Measurements from ENCODE around the gene SIK3. TPM values are rescaled to one million over a fixed set of nuclear protein-coding genes. Genes with fewer than 3 reads are reported as not detected.
"Not testable (repeated sequence)": the region's sequence is repeated elsewhere in the genome, so short reads cannot be mapped to it uniquely, and the experiment has no call there.

SIK3 gene
- total RNA-seq, 2 experiments from 2014 or later: 81.4 to 86.1 TPM

GRCh38 chr11:117122556-117122955, 24.3 kb upstream of the SIK3 start:
- no peaks in the 10 kb centered on the region for H3K4me1 ChIP-seq (ENCODE audit: insufficient read depth, low read length)
- no peaks in the 10 kb centered on the region for H3K9me3 ChIP-seq (ENCODE audit: control insufficient read depth in 1 of 2, insufficient read depth in 1 of 2, low read length in 2 of 2)
- TF ChIP-seq CTCF (IDR thresholded peaks at IDR 0.05): no peak
- no peaks in the 10 kb centered on the region for H3K36me3 ChIP-seq (ENCODE audit: insufficient read depth, low read length)
- no peaks in the 10 kb centered on the region for H3K36me3 Mint-ChIP-seq (ENCODE audit: low read depth)
- H3K4me3 ChIP-seq (ENCODE audit: low read length): no peak overlapping the region
- CTCF ChIA-PET: no interaction called here
- no peak overlapping the region for H3K27ac ChIP-seq (ENCODE audit: low read depth in 1 of 2, low read length in 2 of 2)
- H3K4me3 Mint-ChIP-seq: no peak overlapping the region
- H3K27me3 Mint-ChIP-seq: no peaks in the 10 kb centered on the region
- intact Hi-C loops (cut with DNase I, micrococcal nuclease): no loop called here
- DNase-seq: no peak
- no peaks in the 10 kb centered on the region for H3K9me3 Mint-ChIP-seq
- no peak overlapping the region for H3K27ac Mint-ChIP-seq
- H3K4me1 Mint-ChIP-seq (ENCODE audit: low read depth): no peaks in the 10 kb centered on the region
- no peaks in the 10 kb centered on the region for H3K27me3 ChIP-seq (ENCODE audit: control insufficient read depth in 1 of 2, insufficient read depth in 2 of 2, low read length in 2 of 2)
- no peak for ATAC-seq (ENCODE audit: poor library complexity)
- POLR2A ChIA-PET: interaction anchor here (0.6 kb wide), 1 partner anchor 30 kb away, joined by 3 read pairs; no protein-coding TSS in a partner anchor

GRCh38 chr11:117121176-117121575, 22.9 kb upstream of the SIK3 start:
- Histone ChIP-seq H3K9me3 (ENCODE audit: control insufficient read depth in 1 of 2, insufficient read depth in 1 of 2, low read length in 2 of 2) (no peaks in the 10 kb centered on the region), H3K36me3 (ENCODE audit: insufficient read depth, low read length) (no peaks in the 10 kb centered on the region), H3K27me3 (ENCODE audit: control insufficient read depth in 1 of 2, insufficient read depth in 2 of 2, low read length in 2 of 2) (no peaks in the 10 kb centered on the region), H3K27ac (ENCODE audit: low read depth in 1 of 2, low read length in 2 of 2) (no peak overlapping the region), H3K4me1 (ENCODE audit: insufficient read depth, low read length) (no peaks in the 10 kb centered on the region), H3K4me3 (ENCODE audit: low read length) (no peak overlapping the region)
- Mint-ChIP-seq H3K4me1 (ENCODE audit: low read depth) (no peaks in the 10 kb centered on the region), H3K9me3 (no peaks in the 10 kb centered on the region), H3K4me3 (no peak overlapping the region), H3K27ac (no peak overlapping the region), H3K36me3 (ENCODE audit: low read depth) (no peaks in the 10 kb centered on the region), H3K27me3 (no peaks in the 10 kb centered on the region)
- CTCF ChIA-PET: no interaction called here
- intact Hi-C loops (cut with DNase I, micrococcal nuclease): no loop called here
- TF ChIP-seq CTCF (IDR thresholded peaks at IDR 0.05): no peak
- DNase-seq (no peak), ATAC-seq (ENCODE audit: poor library complexity) (no peak)
- POLR2A ChIA-PET: no interaction called here

GRCh38 chr11:117117681-117118080, 19.5 kb upstream of the SIK3 start:
- intact Hi-C loops (cut with DNase I, micrococcal nuclease): no loop called here
- Histone ChIP-seq H3K27ac (ENCODE audit: low read depth in 1 of 2, low read length in 2 of 2) (no peak overlapping the region), H3K27me3 (ENCODE audit: control insufficient read depth in 1 of 2, insufficient read depth in 2 of 2, low read length in 2 of 2) (no peaks in the 10 kb centered on the region), H3K4me1 (ENCODE audit: insufficient read depth, low read length) (no peaks in the 10 kb centered on the region), H3K4me3 (ENCODE audit: low read length) (no peak overlapping the region), H3K9me3 (ENCODE audit: control insufficient read depth in 1 of 2, insufficient read depth in 1 of 2, low read length in 2 of 2) (no peaks in the 10 kb centered on the region), H3K36me3 (ENCODE audit: insufficient read depth, low read length) (no peaks in the 10 kb centered on the region)
- Mint-ChIP-seq H3K27ac (no peak overlapping the region), H3K4me1 (ENCODE audit: low read depth) (no peaks in the 10 kb centered on the region), H3K27me3 (no peaks in the 10 kb centered on the region), H3K4me3 (no peak overlapping the region), H3K36me3 (ENCODE audit: low read depth) (no peaks in the 10 kb centered on the region), H3K9me3 (no peaks in the 10 kb centered on the region)
- ChIA-PET CTCF (no interaction called here), POLR2A (no interaction called here)
- DNase-seq: no peak
- ATAC-seq (ENCODE audit: poor library complexity): no peak
- no peak for TF ChIP-seq CTCF (IDR thresholded peaks at IDR 0.05)

GRCh38 chr11:117112939-117113338, 14.7 kb upstream of the SIK3 start:
- H3K4me1 ChIP-seq (ENCODE audit: insufficient read depth, low read length); H3K4me1 Mint-ChIP-seq (ENCODE audit: low read depth); H3K4me3 ChIP-seq (ENCODE audit: low read length); H3K9me3 ChIP-seq (ENCODE audit: control insufficient read depth in 1 of 2, insufficient read depth in 1 of 2, low read length in 2 of 2); CTCF ChIA-PET; H3K27me3 ChIP-seq (ENCODE audit: control insufficient read depth in 1 of 2, insufficient read depth in 2 of 2, low read length in 2 of 2); H3K4me3 Mint-ChIP-seq; ATAC-seq (ENCODE audit: poor library complexity); POLR2A ChIA-PET; H3K36me3 ChIP-seq (ENCODE audit: insufficient read depth, low read length); H3K27me3 Mint-ChIP-seq; DNase-seq; H3K27ac Mint-ChIP-seq; H3K36me3 Mint-ChIP-seq (ENCODE audit: low read depth); H3K9me3 Mint-ChIP-seq; H3K27ac ChIP-seq (ENCODE audit: low read depth in 1 of 2, low read length in 2 of 2); intact Hi-C loops (cut with DNase I, micrococcal nuclease): not testable (repeated sequence)

- H3K27ac ChIP-seq (ENCODE audit: low read depth in 1 of 2, low read length in 2 of 2); H3K4me3 Mint-ChIP-seq; DNase-seq; H3K27me3 ChIP-seq (ENCODE audit: control insufficient read depth in 1 of 2, insufficient read depth in 2 of 2, low read length in 2 of 2); H3K9me3 ChIP-seq (ENCODE audit: control insufficient read depth in 1 of 2, insufficient read depth in 1 of 2, low read length in 2 of 2); H3K4me3 ChIP-seq (ENCODE audit: low read length); CTCF ChIA-PET; H3K27me3 Mint-ChIP-seq; H3K27ac Mint-ChIP-seq; H3K4me1 Mint-ChIP-seq (ENCODE audit: low read depth); intact Hi-C loops (cut with DNase I, micrococcal nuclease); H3K9me3 Mint-ChIP-seq; H3K36me3 Mint-ChIP-seq (ENCODE audit: low read depth); H3K36me3 ChIP-seq (ENCODE audit: insufficient read depth, low read length); POLR2A ChIA-PET; H3K4me1 ChIP-seq (ENCODE audit: insufficient read depth, low read length); ATAC-seq (ENCODE audit: poor library complexity): not testable (repeated sequence)
These were observed 14.3 kb upstream of the SIK3 start for GRCh38 chr11:117112497-117112896.

Measured in CD4-positive, alpha-beta T cell (primary cell).